ENCODE results near the gene MAN2B1.
A peak's percentile ranks its signal among the peaks of the same experiment; 100 is the strongest.
"Not testable (repeated sequence)": the region's sequence is repeated elsewhere in the genome, so short reads cannot be mapped to it uniquely, and the experiment has no call there.

Gene MAN2B1

DNA sequence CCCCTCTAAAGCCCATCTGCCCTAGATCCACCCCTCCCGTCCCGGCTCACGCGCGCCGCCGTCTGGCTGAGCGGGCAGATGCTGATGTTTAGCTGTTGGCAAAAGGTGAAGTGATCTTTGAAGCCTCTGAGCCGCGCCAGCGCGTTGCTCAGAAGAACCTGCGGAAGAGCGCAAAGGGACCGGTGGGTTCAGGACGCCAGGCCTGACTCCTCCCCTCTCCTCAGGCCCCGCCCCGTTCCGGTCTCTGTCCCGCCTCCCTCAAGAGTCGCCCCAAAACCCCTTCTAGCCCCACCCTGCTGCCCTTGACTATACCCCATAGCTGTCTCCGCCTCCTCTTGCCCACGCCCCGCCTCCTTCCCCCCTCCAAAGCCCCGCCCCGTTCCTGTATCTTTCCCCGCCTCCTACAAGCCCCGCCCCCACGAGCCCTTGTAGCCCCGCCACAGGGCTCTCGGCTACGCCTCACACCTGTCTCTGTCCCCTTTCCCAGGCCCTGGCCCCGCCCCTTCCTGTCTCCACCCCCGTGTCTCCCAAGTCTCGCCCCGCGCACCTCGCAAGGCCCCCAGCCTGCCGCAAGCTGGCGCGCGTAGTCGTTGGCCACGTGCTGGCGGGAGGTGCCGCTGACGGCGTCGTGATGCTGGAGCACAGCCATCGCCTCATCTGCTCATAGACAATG lies 9.5 kb downstream of the MAN2B1 start:
- DNase-seq: peak; percentile 28

DNA sequence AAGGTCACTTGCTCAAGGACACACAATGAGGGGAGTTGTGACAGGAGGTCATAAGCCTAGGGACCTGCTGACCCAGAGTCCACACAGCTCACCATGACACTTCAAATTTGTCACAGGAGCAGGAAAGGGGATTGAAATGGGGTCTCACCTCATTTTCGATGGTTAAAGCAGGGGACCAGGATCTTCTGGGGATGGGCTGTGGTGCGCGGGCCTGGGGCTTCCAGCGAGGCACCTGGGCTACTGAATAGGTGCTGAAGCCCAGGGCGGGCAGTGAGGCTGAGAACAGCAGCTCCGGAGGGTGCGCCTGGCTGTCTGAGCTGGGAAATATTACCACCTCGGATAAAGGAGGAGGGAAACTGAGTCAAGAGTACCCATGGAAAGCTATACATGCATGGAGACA lies 11.0 kb downstream of the MAN2B1 start:
- no peak for DNase-seq

DNA sequence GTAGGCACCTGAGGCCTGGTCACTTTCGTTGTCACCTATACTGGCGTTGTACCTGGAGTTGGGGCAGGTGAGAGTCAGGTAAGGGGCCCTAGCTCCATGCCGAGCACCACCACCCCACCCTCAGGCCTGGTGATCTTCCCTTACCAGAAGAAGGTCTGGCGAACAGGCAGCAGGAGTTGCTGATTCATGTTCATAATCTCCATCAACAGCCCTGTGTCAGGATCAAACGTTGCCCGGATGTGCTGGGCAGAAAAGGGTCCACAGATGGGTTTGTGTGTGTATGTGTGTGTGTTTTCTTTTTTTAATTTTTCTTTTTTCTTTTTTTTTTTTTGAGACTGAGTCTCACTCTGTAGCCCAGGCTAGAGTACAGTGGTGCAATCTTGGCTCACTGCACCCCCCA lies 14.3 kb downstream of the MAN2B1 start:
- DNase-seq: no peak

DNA sequence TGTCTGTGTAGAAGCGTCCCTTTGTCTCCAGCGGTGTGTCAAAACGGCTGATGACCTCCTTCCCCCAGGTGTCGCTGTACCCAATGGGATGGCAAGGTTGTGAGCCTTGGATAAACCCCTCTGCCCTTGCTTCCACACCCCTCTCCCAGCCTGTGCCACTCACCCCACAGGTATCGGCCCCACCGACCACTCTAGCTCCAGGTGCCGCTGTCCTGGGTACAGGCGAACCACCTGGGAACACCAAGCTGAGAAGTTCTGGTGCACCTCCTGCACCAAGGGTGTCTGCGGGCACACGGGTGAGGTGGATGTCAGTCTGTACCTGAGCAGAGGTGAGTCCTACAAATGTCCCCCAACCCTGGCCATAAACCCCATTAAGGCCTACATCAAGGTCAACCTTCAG lies 16.6 kb downstream of the MAN2B1 start:
- DNase-seq: no peak

DNA sequence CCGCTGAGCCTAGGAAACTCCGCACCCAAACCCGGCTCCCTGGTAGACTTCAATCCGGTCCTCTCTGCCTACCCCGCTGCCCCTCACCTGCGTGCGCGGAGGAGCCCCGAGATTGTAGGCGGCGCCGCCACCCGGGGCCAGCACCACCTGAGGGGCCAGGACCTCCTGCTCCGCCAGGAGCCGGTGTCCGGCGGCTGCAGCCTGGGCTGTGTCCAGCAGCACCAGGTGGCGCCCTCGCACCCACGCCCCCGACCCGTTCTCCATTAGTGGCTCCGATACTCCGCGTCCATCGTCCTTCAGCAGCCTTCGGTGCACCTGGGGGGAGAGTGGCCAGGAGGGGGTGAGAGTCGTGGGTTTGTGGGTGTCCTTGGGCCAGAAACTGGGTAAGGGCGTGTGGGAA lies 18.5 kb downstream of the MAN2B1 start:
- DNase-seq: no peak

DNA sequence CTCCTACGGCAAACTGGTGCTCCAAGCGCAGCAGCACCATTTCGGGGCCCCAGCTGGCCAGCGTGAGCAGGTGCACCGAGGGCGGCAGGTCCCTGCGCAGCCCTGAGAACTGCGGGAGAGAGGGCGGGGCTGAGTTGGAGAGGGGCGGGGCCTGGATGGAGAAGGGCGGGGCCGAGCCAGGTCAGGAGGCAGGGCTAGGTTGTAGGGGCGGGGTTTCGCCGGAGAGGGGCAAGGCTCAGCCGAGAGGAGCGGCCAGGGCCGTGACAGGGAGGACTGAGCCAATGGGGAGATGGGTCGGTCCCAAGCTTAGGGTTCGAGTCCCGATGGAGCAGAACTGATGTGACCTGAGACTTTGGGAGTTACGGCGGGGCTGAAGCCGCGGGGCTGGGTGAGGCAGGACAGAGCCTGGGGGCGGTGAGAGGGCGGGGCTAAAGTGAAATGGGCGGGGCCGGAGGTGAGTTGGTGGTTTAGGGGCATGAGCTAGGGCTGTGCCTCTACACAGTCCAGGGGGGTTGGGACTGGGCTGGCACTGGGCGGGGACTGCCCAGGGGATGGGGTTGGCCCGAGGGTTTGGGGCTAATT lies 19.0 kb downstream of the MAN2B1 start:
- peak; percentile 29 for DNase-seq

DNA sequence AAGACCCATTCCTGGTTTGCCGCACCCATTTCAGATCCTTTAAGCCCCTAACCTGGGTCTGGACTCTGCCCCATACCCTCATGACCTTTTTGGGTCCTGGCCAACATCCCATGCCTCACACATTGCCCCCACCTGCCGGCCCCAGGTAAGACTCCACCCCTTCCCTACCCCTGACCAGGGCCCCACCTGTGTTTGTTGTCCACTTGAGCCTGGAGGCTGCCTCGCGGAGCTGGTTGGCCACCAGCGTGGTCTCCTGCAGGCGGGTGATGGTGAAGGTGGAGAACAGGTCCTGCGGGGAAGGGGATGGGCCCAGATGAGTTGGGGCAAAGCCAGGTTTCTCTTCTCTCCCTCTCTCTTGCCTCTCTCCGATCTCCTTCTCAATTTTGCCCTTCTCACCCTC lies 19.5 kb downstream of the MAN2B1 start:
- no peak for DNase-seq

DNA sequence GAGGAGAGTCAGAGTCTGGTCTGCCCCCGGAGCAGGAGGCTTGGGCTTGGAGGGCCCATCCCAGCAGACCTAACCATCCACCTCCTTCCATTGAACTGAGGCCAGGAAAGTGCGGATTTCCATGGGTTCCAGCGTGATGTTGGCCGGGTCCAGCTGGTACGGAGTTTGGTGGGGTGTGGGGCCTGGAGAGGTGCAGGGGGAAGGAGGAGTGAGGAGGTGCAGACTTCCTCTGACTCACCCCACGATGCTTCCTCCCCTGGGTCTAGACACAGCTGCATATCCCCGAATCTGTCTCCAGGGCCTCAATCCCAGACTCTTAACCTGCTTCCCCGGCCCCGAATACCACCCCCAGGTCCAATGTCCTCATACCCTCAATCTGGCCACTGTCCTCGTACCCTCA lies 20.0 kb downstream of the MAN2B1 start:
- no peak for DNase-seq

DNA sequence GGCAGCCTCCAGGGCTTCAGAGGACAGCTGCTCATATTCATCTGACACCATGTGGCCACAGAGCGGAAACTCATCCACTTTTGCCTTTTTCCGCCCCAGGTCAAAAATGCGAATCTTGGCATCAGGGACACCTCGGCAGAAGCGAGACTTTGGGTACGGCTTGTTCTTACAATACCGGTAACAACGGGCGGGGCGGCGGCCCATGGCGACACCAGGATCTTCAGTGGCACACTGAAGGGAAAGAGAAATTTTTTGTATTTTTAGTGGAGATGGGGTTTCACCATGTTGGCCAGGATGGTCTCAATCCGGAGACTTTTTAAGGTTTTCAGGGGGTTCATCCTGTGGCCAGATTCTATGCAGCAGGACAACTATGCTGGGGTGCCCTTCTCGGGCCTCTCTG lies 22.8 kb downstream of the MAN2B1 start:
- DNase-seq: not testable (repeated sequence)

DNA sequence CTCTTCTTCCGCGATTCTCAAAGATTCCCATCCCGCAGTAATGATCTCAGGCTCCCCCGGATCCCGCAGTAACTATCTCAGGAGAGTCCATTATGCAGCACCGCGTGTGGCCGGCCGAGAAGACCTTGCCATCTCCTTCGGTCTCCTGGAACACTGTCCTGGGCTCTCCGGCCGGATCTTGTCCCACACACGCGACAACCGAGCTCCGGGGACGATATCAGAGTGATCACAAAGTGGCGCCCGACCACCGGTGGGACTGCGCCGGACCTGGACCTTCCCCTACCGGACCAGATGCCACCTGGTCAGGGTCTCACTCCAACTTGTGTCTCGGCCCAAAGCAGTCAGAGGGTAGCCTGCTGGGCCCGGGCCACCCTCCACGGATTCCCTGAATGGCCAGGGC lies 24.0 kb downstream of the MAN2B1 start:
- DNase-seq: no peak

DNA sequence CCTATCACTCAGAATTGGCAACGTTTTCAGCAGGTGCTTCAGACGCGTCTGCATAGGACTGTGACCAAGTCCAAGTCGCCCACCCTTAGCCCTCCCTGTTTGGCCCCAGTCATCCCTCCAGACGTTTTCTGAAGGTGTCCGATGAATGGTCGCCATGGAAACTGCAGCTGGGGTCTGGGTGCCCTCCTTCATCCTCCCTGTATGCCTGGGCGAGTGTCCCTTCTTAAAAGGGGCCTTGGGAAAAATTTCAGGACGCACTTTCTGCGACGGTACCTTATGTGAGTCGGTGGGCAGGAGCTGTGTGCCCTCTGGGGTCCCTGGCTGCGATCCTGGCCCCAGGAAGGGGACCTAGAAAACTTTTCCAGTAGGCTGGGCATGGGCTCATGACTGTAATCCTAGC lies 25.1 kb downstream of the MAN2B1 start:
- no peak for DNase-seq

DNA sequence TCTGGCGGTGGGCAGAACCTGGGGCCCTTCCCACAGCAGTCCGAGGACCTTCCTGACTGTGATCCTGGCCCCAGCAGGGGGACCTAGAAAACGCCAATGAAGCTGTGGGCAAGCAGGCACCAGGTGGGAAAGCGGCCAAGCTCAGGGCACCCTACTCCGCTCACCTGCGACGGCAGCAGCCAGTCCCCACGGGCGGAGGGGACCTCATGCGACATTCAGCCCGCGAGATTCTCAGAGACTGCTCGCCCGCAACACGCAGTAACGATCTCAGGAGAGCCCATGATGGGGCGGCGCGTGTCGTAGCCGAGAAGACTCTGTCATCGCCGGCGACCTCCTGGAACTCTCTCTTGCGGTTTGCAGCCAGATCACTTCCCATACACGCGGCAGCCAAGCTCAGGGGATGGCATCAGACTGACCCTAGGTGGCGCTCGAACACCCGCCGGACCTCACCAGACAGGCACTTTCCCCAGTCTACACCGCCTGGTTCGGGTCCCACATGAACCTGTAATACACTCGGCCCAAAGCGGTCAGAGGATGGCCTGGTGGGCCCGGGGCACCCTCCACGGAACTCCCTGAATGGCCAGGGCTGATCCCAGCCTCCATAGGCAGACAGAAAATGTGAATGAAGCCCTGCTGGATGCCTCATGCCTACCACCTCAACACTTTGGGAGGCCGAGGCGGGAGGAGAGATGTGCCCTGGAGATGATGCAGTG lies 26.5 kb downstream of the MAN2B1 start:
- DNase-seq: peak; percentile 86

DNA sequence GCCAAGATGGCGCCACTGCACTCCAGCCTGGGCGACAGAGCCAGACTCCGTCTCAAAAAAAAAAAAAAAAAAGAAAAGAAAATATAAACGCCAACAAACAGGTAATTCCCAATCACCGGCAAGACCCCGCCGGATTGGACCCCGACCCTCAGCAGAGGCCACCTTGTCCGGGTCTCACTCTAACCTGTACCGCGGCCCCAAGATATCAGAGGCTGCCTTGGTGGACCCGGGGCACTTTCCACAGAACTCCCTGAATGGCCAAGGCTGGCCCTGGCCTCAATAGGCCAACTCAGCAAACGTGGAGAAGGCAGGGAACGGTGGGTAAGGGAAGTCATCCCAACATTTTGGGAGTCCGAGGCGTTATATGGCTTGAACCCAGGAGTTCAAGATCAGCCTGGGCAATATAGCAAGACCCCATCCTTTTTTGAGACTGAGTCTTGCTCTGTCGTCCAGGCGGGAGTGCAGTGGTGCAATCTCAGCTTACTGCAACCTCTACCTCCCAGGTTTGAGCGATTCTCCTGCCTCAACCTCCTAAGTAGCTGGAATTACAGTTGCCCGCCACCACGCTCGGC lies 27.8 kb downstream of the MAN2B1 start:
- DNase-seq: no peak

DNA sequence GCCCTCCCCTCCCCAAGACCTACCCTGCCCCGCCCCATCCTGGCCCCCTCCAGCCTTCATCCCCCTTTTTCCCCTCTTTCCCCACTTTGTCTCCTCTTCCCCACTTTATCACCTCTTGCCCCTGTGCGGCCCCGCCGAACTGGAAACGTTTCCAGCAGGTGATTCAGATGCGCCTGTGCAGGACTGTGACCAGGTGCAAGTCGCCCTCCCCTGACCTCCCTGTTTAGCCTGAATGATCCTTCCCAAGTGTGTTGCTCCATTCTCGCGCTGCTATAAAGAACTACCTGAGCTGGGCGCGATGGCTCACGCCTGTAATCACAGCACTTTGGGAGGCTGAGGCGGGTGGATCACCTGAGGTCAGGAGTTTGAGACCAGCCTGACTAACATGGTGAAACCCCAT lies 29.9 kb downstream of the MAN2B1 start:
- no peak for DNase-seq

DNA sequence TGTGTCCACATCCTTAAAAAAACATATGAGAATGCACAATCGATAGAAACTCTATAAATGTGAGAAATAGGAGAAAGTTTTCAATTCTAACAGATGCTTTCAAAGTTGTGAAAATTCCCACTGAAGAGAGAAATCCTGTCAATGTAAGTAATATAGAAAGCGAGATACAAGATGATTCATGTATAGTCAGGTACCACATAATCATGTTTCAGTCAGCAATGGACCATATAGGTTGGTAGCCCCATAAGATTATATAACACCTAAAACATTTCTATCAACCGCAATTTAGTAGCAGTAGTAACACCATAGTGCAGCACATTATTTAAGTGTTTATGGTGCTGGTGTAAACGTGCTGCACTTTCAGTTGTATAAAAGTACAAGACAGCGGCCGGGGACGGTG lies 37.3 kb downstream of the MAN2B1 start:
- DNase-seq: no peak

DNA sequence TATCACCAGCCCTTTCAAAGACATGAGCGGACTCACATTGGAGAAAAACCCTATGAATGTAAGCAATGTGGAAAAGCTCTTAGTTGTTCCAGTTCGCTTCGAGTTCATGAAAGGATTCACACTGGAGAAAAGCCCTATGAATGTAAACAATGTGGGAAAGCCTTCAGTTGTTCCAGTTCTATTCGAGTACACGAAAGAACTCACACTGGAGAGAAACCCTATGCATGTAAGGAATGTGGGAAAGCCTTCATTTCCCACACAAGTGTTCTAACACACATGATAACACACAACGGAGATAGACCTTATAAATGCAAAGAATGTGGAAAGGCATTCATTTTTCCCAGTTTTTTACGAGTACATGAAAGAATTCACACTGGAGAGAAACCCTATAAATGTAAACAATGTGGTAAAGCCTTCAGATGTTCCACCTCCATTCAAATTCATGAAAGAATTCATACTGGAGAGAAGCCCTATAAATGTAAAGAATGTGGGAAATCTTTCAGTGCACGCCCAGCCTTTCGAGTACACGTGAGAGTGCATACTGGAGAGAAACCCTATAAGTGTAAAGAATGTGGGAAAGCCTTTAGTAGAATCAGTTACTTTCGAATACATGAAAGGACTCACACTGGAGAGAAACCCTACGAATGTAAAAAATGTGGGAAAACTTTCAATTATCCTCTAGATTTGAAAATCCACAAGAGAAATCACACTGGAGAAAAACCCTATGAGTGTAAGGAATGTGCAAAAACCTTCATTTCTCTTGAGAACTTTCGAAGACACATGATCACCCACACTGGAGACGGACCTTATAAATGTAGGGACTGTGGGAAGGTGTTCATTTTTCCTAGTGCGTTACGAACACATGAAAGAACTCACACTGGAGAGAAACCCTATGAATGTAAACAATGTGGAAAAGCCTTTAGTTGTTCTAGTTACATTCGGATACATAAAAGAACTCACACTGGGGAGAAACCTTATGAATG lies 38.2 kb downstream of the MAN2B1 start:
- DNase-seq: no peak

DNA sequence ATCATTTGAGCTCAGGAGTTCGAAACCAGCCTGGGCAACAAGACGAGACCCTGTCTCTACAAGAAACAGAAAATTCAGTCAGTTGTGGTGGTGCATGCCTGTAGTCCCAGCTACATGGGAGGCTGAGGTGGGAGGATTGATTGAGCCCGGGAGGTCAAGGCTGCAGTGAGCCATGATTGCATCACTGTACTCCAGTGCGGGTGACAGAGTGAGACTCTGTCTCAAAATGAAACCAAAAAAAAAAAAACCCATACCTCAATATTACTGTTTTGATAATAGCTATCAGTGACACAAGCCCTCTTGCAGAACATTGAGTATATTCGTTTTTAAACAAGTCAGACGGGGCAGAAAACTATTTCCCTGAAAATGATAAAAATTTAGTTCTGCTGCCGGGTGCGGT lies 39.6 kb downstream of the MAN2B1 start:
- DNase-seq: no peak

DNA sequence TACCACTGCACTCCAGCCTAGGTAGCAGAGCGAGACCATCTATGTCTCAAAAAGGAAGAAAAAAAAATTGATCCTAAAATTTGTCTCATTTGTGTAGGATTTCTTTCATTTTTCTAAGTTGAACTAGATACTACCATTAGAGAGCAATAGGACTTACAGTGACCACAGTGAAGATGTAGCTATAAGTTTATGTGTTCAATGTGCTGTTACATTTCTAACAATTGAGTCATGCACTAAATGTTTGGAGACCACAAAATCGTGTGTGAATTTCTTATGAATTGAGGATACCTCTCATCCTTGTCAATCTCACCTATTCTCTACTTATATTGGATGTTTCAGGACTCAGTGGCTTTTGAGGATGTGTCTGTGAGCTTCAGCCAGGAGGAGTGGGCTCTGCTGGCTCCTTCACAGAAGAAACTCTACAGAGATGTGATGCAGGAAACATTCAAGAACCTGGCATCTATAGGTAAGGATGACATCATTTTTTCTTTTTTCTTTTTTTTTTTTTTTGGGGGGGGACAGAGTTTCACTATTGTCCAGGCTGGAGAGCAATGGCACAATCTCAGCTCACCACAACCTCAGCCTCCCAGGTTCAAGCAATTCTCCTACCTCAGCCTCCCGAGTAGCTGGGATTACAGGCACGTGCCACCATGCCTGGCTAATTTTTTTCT lies 43.0 kb downstream of the MAN2B1 start:
- no peak for DNase-seq

DNA sequence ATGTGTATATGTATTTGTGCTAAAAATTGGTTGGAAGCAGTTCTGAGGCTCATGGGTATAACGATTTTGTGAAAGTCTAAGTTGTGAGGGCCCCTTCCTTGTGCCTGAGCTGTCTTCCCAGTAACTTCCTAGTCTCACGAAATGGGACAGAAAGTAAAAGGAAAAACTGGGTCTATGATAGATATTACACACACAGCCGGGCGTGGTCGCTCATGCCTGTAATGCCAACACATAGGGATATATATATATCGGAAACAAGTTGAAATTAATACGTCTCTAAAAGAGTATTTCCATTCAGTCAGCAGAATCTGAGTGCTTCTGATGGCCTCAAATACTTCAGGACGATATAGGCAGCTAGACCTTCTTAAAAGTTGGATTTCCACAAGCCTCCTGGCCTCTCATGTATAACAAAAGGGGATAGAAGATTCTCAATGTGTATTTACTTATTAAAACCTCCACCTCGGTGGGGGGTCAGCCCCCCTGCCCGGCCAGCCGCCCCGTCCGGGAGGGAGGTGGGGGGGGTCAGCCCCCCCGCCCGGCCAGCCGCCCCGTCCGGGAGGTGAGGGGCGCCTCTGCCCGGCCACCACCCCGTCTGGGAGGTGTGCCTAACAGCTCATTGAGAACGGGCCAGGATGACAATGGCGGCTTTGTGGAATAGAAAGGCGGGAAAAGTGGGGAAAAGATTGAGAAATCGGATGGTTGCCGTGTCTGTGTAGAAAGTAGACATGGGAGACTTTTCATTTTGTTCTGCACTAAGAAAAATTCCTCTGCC lies 45.1 kb downstream of the MAN2B1 start:
- DNase-seq: not testable (repeated sequence)

DNA sequence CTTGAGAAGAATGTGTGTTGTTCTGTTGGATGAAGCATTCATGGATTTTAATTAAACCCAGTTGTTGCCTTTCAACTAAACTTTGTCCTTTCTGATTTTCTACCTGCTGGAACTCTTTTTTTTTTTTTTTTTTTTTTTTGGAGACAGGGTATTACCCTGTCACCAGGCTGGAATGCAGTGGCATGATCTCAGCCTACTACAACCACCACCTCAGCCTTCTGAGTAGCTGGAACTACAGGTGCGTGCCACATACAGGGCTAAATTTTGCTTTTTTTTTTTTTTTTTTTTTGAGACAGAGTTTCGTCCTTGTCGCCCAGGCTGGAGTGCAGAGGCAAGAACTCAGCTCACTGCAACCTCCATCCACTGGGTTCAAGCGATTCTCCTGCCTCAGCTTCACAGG lies 48.9 kb downstream of the MAN2B1 start:
- no peak for DNase-seq

DNA sequence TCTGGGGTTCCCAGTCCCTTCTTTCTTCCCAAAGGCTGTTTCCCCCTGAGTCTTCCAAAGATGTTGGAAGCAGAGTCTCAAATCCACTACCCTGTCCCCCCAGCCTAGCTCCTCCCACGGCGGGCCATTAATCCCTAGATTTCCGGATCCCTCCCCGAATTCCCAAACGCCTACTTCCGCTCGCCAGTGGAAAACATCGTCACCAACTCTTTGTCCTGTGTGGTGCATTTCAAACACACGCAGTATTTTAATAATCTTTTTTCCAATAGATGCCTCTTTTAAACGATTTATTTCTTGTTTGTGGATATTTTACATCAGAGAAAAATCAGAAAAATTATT lies 55.2 kb downstream of the MAN2B1 start:
- DNase-seq: no peak

Measured in activated naive CD4-positive, alpha-beta T cell treated with anti-CD3 and anti-CD28 coated beads, Interleukin-2, amount 50 U/mL, for 16 hours (primary cell).